Vagina (tissue), 2 donors: ENCODE results near the gene TMEM259. TPM values are rescaled to one million over a fixed set of nuclear protein-coding genes. Genes with fewer than 3 reads are reported as not detected.

ENCODE experiments used
- DNase-seq, 2 donors: peaks; one replicate each; pipeline ENCODE4 v3.0.0-alpha.2; 2017; ENCODE audit errors: extremely low spot score in 2 of 2
- H3K27ac ChIP-seq: fragments of 200-600 bp; sonication (generic); one replicate; pipeline ENCODE4 v1.5.1; 2019
- H3K27me3 ChIP-seq: fragments of 200-600 bp; sonication (generic); one replicate; pipeline ENCODE4 v1.5.1; 2019
- H3K36me3 ChIP-seq, 2 donors: fragments of 200-600 bp; sonication (generic); one replicate each; pipeline ENCODE4 v1.5.1; 2017 to 2019
- H3K4me1 ChIP-seq: fragments of 200-600 bp; sonication (generic); one replicate; pipeline ENCODE4 v1.5.1; 2019
- H3K4me3 ChIP-seq, 2 donors: fragments of 200-600 bp; sonication (generic); 1 replicate in 1 of 2; 2 replicates in 1 of 2; pipeline ENCODE4 v1.5.1; 2016 to 2019
- H3K9me3 ChIP-seq: fragments of 200-600 bp; sonication (generic); one replicate; pipeline ENCODE4 v1.5.1; 2019
- POLR2A ChIP-seq, 2 donors: fragments of 450-650 bp; IDR thresholded peaks; one replicate each; pipeline ENCODE4 v1.6.1; 2017; ENCODE audit warnings: antibody characterized with exemption in 2 of 2, mild to moderate bottlenecking in 2 of 2, moderate library complexity in 2 of 2
- POLR2AphosphoS5 ChIP-seq, 2 donors: sonication (generic); formaldehyde crosslinking; IDR thresholded peaks; one replicate each; pipeline ENCODE4 v1.9.0; 2017; ENCODE audit warnings: antibody characterized with exemption in 2 of 2, mild to moderate bottlenecking in 2 of 2, low read depth in 1 of 2; ENCODE audit not compliant: insufficient read depth in 1 of 2
- intact Hi-C: fragments of 100-400 bp; cut with DNase I; formaldehyde crosslinking; loops from one replicate; pipeline ENCODE4 v1.15.1; 2023
- total RNA-seq: library from RNA; depleted of rRNA; stranded (reverse); fragments of >200 nt; gene quantifications from one replicate; pipeline ENCODE4 v1.2.3, GENCODE V29; 2016
- TF ChIP-seq, protein P1 (sequence below), 3 experiments: fragments of 450-650 bp in 2 of 3; fragments of 200-600 bp in 1 of 3; sonication (generic) in 1 of 3; IDR thresholded peaks; one replicate each; pipeline ENCODE4 v1.5.1; 2017 to 2019; ENCODE audit warnings: antibody characterized with exemption in 3 of 3, mild to moderate bottlenecking in 2 of 3, moderate library complexity in 2 of 3

The TMEM259 gene
- total RNA-seq, 1 donor from 2014 or later: 130 TPM

DNA sequence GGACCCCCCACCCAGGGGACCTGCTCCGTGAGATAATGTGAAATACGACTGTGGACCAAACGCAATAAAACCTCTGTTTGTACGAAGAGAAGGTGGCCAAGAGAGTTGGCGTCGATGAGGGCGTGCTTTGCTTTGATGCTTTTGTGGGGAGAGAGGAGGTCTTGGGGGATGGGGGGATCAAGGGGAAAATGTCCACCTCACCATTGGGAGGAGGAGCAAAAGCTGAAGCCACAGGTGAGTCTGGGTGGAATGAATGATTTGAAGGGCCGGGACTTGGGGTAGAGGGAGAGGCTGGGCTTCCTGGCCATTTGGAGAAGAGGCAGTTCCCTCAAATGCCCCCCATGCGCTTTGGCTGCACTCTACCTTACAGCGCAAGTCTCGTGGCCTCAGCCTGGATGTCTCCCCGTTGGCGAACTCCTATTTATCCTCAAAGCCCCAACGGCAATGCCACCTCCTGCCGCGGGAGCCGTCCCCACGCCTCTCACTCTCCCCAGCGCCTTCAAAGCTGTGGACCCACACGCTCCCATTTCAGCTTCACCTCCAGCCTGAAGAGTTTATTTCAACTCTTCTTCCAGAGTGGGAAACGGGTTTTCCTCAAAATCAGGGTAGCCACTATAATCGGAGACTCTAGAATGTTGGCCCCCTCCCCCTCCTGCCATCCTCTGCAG, 18.2 kb upstream of the TMEM259 start:
- Histone ChIP-seq H3K9me3 (no peaks in the 10 kb centered on the region), H3K4me1 (peaks cover 36% of the 10 kb centered on the region), H3K27me3 (no peaks in the 10 kb centered on the region), H3K4me3 (peak overlapping the region; percentile 51 to 55), H3K36me3 (peaks cover 0 to 19% of the 10 kb centered on the region in 2 donors), H3K27ac (no peak overlapping the region)
- intact Hi-C loops: no loop called here
- no peak for DNase-seq
- TF ChIP-seq POLR2A (IDR thresholded peaks at IDR 0.05) (no peak), POLR2AphosphoS5 (IDR thresholded peaks at IDR 0.05; ENCODE audit: insufficient read depth in 1 of 2, low read depth in 1 of 2) (no peak)
- TF ChIP-seq, protein P1, sequence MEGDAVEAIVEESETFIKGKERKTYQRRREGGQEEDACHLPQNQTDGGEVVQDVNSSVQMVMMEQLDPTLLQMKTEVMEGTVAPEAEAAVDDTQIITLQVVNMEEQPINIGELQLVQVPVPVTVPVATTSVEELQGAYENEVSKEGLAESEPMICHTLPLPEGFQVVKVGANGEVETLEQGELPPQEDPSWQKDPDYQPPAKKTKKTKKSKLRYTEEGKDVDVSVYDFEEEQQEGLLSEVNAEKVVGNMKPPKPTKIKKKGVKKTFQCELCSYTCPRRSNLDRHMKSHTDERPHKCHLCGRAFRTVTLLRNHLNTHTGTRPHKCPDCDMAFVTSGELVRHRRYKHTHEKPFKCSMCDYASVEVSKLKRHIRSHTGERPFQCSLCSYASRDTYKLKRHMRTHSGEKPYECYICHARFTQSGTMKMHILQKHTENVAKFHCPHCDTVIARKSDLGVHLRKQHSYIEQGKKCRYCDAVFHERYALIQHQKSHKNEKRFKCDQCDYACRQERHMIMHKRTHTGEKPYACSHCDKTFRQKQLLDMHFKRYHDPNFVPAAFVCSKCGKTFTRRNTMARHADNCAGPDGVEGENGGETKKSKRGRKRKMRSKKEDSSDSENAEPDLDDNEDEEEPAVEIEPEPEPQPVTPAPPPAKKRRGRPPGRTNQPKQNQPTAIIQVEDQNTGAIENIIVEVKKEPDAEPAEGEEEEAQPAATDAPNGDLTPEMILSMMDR (IDR thresholded peaks at IDR 0.05): no peak

DNA sequence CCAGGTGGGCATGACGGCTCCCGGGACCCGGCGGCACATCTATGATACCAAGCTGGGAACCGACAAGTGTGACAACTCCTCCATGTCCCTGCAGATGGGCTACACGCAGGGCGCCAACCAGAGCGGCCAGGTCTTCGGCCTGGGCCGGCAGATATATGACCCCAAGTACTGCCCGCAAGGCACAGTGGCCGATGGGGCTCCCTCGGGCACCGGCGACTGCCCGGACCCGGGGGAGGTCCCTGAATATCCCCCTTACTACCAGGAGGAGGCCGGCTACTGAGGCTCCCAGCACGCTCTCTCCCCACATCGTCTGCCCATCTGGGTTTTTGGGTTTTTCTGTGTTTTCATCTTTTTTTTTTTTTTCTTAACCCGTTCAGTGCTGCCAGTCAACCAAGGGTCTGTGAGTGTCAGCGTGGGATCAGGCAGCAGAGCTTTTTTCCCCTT, 16.7 kb upstream of the TMEM259 start:
- H3K9me3 ChIP-seq: no peaks in the 10 kb centered on the region
- TF ChIP-seq POLR2AphosphoS5 (IDR thresholded peaks at IDR 0.05; ENCODE audit: insufficient read depth in 1 of 2, low read depth in 1 of 2) (no peak), POLR2A (IDR thresholded peaks at IDR 0.05) (no peak)
- TF ChIP-seq, protein P1 (IDR thresholded peaks at IDR 0.05): no peak
- intact Hi-C loops: no loop called here
- H3K4me1 ChIP-seq: peaks cover 36% of the 10 kb centered on the region
- DNase-seq: no peak
- H3K36me3 ChIP-seq: peaks cover 0 to 27% of the 10 kb centered on the region in 2 donors
- H3K27ac ChIP-seq: no peak overlapping the region
- no peak overlapping the region for H3K4me3 ChIP-seq
- H3K27me3 ChIP-seq: no peaks in the 10 kb centered on the region

DNA sequence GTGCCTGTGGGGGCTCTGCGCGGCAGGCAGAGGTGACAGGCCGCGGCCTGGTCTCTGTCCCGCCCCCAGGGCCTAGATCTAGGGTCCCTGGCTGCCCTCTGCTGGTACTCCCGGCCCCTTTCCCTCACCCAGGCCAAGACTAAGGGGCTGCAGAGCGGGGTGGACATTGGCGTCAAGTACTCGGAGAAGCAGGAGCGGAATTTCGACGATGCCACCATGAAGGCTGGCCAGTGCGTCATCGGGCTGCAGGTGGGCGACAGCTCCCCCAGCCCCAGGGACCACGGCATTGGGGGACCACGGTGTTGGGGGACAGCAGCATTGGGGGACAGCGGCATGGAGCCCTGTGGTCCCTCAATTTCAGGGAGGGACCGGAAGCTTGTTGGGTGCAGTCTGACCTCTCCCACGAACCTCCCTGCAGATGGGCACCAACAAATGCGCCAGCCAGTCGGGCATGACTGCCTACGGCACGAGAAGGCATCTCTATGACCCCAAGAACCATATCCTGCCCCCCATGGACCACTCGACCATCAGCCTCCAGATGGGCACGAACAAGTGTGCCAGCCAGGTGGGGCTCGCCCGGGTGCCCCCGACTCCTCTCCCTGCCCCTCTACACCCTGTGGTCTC, 15.2 kb upstream of the TMEM259 start:
- Histone ChIP-seq H3K36me3 (peaks cover 0 to 38% of the 10 kb centered on the region in 2 donors), H3K27ac (no peak overlapping the region), H3K27me3 (no peaks in the 10 kb centered on the region), H3K4me3 (no peak overlapping the region), H3K9me3 (no peaks in the 10 kb centered on the region), H3K4me1 (peaks cover 27% of the 10 kb centered on the region)
- TF ChIP-seq, protein P1 (IDR thresholded peaks at IDR 0.05): no peak
- no peak for TF ChIP-seq POLR2A (IDR thresholded peaks at IDR 0.05)
- no peak for TF ChIP-seq POLR2AphosphoS5 (IDR thresholded peaks at IDR 0.05; ENCODE audit: insufficient read depth in 1 of 2, low read depth in 1 of 2)
- DNase-seq: no peak
- intact Hi-C loops: no loop called here

DNA sequence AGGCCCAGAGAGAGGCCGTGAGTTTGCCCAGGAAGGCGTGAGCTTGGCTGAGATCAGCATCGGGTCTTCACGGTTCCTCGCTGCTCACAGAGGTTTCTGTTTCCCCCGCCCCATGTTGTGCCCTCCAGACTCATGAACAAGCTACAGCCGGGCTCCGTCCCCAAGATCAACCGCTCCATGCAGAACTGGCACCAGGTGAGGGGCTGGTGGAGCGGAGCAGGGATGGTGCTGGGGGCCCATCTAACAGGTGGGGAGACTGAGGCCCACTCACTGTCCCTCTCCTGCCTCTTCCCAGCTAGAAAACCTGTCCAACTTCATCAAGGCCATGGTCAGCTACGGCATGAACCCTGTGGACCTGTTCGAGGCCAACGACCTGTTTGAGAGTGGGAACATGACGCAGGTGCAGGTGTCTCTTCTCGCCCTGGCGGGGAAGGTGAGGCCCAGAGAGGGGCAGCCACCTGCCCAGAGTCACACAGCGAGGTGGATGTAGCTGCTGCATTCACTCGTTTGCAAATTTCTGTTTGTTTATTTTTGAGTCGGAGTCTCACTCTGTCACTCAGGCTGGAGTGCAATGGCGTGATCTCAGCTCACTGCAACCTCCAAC, 11.4 kb upstream of the TMEM259 start:
- H3K9me3 ChIP-seq: no peaks in the 10 kb centered on the region
- peaks cover 0 to 36% of the 10 kb centered on the region in 2 donors for H3K36me3 ChIP-seq
- intact Hi-C loops: no loop called here
- DNase-seq: no peak
- TF ChIP-seq, protein P1 (IDR thresholded peaks at IDR 0.05): no peak
- TF ChIP-seq POLR2A (IDR thresholded peaks at IDR 0.05): no peak
- TF ChIP-seq POLR2AphosphoS5 (IDR thresholded peaks at IDR 0.05; ENCODE audit: insufficient read depth in 1 of 2, low read depth in 1 of 2): no peak
- H3K27me3 ChIP-seq: no peaks in the 10 kb centered on the region
- no peak overlapping the region for H3K27ac ChIP-seq
- no peak overlapping the region for H3K4me3 ChIP-seq
- H3K4me1 ChIP-seq: peaks cover 33% of the 10 kb centered on the region
